Measurements from ENCODE around the gene RELCH. TPM values are rescaled to one million over a fixed set of nuclear protein-coding genes. Genes with fewer than 3 reads are reported as not detected.

The RELCH gene
- total and polyA plus RNA-seq, 10 of the 15 experiments (the other 5 are each of a cell fraction or from before 2014, with no cell fraction given), result 3.1 to 23.6 (median 14.5) TPM

DNA sequence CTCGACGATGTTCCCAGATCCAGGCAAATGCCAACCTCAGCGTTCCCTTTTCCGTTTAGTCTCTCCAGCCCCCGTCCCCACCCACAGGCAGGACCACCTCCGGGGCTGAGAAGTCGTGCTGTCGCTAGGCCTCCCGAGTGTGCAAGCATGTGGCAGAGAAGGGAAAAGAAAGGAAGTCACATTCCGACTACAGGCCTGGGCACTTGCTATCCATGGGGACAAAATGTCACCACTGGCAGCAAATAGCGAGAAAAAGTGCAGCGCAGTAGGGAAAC is 619 bp upstream of the RELCH start (continued):
- TF ChIP-seq, protein P1, sequence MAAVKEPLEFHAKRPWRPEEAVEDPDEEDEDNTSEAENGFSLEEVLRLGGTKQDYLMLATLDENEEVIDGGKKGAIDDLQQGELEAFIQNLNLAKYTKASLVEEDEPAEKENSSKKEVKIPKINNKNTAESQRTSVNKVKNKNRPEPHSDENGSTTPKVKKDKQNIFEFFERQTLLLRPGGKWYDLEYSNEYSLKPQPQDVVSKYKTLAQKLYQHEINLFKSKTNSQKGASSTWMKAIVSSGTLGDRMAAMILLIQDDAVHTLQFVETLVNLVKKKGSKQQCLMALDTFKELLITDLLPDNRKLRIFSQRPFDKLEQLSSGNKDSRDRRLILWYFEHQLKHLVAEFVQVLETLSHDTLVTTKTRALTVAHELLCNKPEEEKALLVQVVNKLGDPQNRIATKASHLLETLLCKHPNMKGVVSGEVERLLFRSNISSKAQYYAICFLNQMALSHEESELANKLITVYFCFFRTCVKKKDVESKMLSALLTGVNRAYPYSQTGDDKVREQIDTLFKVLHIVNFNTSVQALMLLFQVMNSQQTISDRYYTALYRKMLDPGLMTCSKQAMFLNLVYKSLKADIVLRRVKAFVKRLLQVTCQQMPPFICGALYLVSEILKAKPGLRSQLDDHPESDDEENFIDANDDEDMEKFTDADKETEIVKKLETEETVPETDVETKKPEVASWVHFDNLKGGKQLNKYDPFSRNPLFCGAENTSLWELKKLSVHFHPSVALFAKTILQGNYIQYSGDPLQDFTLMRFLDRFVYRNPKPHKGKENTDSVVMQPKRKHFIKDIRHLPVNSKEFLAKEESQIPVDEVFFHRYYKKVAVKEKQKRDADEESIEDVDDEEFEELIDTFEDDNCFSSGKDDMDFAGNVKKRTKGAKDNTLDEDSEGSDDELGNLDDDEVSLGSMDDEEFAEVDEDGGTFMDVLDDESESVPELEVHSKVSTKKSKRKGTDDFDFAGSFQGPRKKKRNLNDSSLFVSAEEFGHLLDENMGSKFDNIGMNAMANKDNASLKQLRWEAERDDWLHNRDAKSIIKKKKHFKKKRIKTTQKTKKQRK (IDR thresholded peaks at IDR 0.05; ENCODE audit: low read depth, low read length), result no peak
- TF ChIP-seq ETV6 (conservative IDR thresholded peaks at IDR 0.05 in 1 of 2, IDR thresholded peaks at IDR 0.05 in 1 of 2; ENCODE audit: borderline replicate concordance in 1 of 2, low read depth in 1 of 2) (no peak), PAX5 (IDR thresholded peaks at IDR 0.05; ENCODE audit: borderline replicate concordance, low read depth, low read length) (no peak), YY1 (IDR thresholded peaks at IDR 0.05; ENCODE audit: low read depth, low read length) (no peak), RFX5 (IDR thresholded peaks at IDR 0.05; ENCODE audit: low read depth, low read length) (no peak), DPF2 (IDR thresholded peaks at IDR 0.05) (no peak), NFYB (IDR thresholded peaks at IDR 0.05; ENCODE audit: insufficient read depth, low read depth, low read length) (no peak), CREM (IDR thresholded peaks at IDR 0.05; ENCODE audit: low read depth) (no peak), RCOR1 (conservative IDR thresholded peaks at IDR 0.05; ENCODE audit: low read depth, low read length) (no peak), CREB1 (IDR thresholded peaks at IDR 0.05; ENCODE audit: low read depth) (no peak), POU2F2 (IDR thresholded peaks at IDR 0.05; ENCODE audit: borderline replicate concordance, low read depth, low read length) (no peak), RAD21 (IDR thresholded peaks at IDR 0.05; ENCODE audit: insufficient read depth, low read depth, low read length) (no peak), CBFB (IDR thresholded peaks at IDR 0.05; ENCODE audit: low read depth) (no peak), WRNIP1 (IDR thresholded peaks at IDR 0.05; ENCODE audit: borderline replicate concordance, low read depth, low read length) (no peak), SMC3 (IDR thresholded peaks at IDR 0.05; ENCODE audit: borderline replicate concordance, low read length) (no peak), NR2C1 (IDR thresholded peaks at IDR 0.05) (no peak), CBX5 (IDR thresholded peaks at IDR 0.05; ENCODE audit: low read depth) (no peak)
- TF ChIP-seq, protein P2, sequence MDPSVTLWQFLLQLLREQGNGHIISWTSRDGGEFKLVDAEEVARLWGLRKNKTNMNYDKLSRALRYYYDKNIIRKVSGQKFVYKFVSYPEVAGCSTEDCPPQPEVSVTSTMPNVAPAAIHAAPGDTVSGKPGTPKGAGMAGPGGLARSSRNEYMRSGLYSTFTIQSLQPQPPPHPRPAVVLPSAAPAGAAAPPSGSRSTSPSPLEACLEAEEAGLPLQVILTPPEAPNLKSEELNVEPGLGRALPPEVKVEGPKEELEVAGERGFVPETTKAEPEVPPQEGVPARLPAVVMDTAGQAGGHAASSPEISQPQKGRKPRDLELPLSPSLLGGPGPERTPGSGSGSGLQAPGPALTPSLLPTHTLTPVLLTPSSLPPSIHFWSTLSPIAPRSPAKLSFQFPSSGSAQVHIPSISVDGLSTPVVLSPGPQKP (IDR thresholded peaks at IDR 0.05; ENCODE audit: low read depth, low read length), result no peak
- TF ChIP-seq, protein P3, sequence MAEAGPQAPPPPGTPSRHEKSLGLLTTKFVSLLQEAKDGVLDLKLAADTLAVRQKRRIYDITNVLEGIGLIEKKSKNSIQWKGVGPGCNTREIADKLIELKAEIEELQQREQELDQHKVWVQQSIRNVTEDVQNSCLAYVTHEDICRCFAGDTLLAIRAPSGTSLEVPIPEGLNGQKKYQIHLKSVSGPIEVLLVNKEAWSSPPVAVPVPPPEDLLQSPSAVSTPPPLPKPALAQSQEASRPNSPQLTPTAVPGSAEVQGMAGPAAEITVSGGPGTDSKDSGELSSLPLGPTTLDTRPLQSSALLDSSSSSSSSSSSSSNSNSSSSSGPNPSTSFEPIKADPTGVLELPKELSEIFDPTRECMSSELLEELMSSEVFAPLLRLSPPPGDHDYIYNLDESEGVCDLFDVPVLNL (IDR thresholded peaks at IDR 0.05; ENCODE audit: low read depth, low read length), result no peak
- TF ChIP-seq, protein P4, sequence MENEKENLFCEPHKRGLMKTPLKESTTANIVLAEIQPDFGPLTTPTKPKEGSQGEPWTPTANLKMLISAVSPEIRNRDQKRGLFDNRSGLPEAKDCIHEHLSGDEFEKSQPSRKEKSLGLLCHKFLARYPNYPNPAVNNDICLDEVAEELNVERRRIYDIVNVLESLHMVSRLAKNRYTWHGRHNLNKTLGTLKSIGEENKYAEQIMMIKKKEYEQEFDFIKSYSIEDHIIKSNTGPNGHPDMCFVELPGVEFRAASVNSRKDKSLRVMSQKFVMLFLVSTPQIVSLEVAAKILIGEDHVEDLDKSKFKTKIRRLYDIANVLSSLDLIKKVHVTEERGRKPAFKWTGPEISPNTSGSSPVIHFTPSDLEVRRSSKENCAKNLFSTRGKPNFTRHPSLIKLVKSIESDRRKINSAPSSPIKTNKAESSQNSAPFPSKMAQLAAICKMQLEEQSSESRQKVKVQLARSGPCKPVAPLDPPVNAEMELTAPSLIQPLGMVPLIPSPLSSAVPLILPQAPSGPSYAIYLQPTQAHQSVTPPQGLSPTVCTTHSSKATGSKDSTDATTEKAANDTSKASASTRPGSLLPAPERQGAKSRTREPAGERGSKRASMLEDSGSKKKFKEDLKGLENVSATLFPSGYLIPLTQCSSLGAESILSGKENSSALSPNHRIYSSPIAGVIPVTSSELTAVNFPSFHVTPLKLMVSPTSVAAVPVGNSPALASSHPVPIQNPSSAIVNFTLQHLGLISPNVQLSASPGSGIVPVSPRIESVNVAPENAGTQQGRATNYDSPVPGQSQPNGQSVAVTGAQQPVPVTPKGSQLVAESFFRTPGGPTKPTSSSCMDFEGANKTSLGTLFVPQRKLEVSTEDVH (IDR thresholded peaks at IDR 0.05; ENCODE audit: low read depth, partially characterized antibody), result no peak
- TF ChIP-seq, protein P5, sequence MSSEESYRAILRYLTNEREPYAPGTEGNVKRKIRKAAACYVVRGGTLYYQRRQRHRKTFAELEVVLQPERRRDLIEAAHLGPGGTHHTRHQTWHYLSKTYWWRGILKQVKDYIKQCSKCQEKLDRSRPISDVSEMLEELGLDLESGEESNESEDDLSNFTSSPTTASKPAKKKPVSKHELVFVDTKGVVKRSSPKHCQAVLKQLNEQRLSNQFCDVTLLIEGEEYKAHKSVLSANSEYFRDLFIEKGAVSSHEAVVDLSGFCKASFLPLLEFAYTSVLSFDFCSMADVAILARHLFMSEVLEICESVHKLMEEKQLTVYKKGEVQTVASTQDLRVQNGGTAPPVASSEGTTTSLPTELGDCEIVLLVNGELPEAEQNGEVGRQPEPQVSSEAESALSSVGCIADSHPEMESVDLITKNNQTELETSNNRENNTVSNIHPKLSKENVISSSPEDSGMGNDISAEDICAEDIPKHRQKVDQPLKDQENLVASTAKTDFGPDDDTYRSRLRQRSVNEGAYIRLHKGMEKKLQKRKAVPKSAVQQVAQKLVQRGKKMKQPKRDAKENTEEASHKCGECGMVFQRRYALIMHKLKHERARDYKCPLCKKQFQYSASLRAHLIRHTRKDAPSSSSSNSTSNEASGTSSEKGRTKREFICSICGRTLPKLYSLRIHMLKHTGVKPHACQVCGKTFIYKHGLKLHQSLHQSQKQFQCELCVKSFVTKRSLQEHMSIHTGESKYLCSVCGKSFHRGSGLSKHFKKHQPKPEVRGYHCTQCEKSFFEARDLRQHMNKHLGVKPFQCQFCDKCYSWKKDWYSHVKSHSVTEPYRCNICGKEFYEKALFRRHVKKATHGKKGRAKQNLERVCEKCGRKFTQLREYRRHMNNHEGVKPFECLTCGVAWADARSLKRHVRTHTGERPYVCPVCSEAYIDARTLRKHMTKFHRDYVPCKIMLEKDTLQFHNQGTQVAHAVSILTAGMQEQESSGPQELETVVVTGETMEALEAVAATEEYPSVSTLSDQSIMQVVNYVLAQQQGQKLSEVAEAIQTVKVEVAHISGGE (CRISPR knock-in tag; IDR thresholded peaks at IDR 0.05), result no peak
